GM23338 (cell line): ENCODE measurements around the gene SGK1.

Experiments used
- CREB1 ChIP-seq: fragments of 250-450 bp; sonication (Bioruptor Pico); IDR thresholded peaks from 2 replicates; pipeline ENCODE4 v1.5.0; 2020; ENCODE audit warnings: low read depth, mild to moderate bottlenecking, moderate library complexity
- CTCF ChIP-seq, 2 experiments: fragments of 200-600 bp in 1 of 2; sonication (generic) in 1 of 2; conservative IDR thresholded peaks; 2 replicates each; pipeline versions ENCODE4 v1.5.1 to v1.6.1; 2016 to 2017; ENCODE audit warnings: antibody characterized with exemption in 2 of 2, low read depth in 2 of 2, mild to moderate bottlenecking in 2 of 2, moderate library complexity in 1 of 2
- EZH2 ChIP-seq: fragments of 200-600 bp; sonication (generic); IDR thresholded peaks from one replicate; pipeline ENCODE4 v1.8.0; 2017; ENCODE audit warnings: antibody characterized with exemption, mild to moderate bottlenecking, low read depth; ENCODE audit not compliant: unreplicated experiment
- EZH2phosphoT487 ChIP-seq: fragments of 200-600 bp; sonication (generic); IDR thresholded peaks from one replicate; pipeline ENCODE4 v1.8.1; 2018; ENCODE audit warnings: antibody characterized with exemption; ENCODE audit not compliant: unreplicated experiment
- JUNB ChIP-seq: IDR thresholded peaks from one replicate; pipeline ENCODE4 v1.6.1; 2016; ENCODE audit warnings: antibody characterized with exemption; ENCODE audit not compliant: unreplicated experiment
- POLR2AphosphoS5 ChIP-seq: IDR thresholded peaks from 2 replicates; pipeline ENCODE4 v1.6.1; 2016; ENCODE audit warnings: antibody characterized with exemption, low read depth
- REST ChIP-seq: IDR thresholded peaks from one replicate; pipeline ENCODE4 v1.6.1; 2018; ENCODE audit warnings: antibody characterized with exemption; ENCODE audit not compliant: unreplicated experiment
- STAT1 ChIP-seq: IDR thresholded peaks from one replicate; pipeline ENCODE4 v1.6.1; 2016; ENCODE audit warnings: antibody characterized with exemption; ENCODE audit not compliant: unreplicated experiment
- ZNF331 ChIP-seq: fragments of 250-450 bp; sonication (Bioruptor Pico); IDR thresholded peaks from 2 replicates; pipeline ENCODE4 v1.5.0; 2020; ENCODE audit warnings: low read depth, mild to moderate bottlenecking, moderate library complexity
- ZNF462 ChIP-seq: fragments of 250-450 bp; sonication (Bioruptor Pico); IDR thresholded peaks from 2 replicates; pipeline ENCODE4 v1.5.0; 2020; ENCODE audit warnings: mild to moderate bottlenecking, moderate library complexity

- TF ChIP-seq CTCF (conservative IDR thresholded peaks at IDR 0.05; ENCODE audit: low read depth in 2 of 2), result no peak
- no peak for TF ChIP-seq REST
- TF ChIP-seq ZNF331 (CRISPR knock-in tag), result no peak
- TF ChIP-seq EZH2, result no peak
- TF ChIP-seq EZH2phosphoT487, result no peak
- TF ChIP-seq POLR2AphosphoS5, result no peak
- no peak for TF ChIP-seq ZNF462
- TF ChIP-seq CREB1, result no peak
- no peak for TF ChIP-seq JUNB
- no peak for TF ChIP-seq STAT1
Observed at GRCh38 chr6:134187154-134187553, 130.8 kb downstream of the SGK1 start.
